CD4-positive, alpha-beta T cell treated with Interleukin-17A for 1 hour (primary cell): Measurements from ENCODE around the gene TMC2.

Experiments used
- DNase-seq: peaks from one replicate; pipeline ENCODE4 v3.0.0-alpha.2; 2020

Gene TMC2

GRCh38 chr20:2626853-2627541 lies 90.6 kb downstream of the TMC2 start:
- no peak for DNase-seq

GRCh38 chr20:2631228-2631627 lies 94.9 kb downstream of the TMC2 start:
- DNase-seq: no peak

- DNase-seq: no peak
Measured at GRCh38 chr20:2633381-2633780, 97.0 kb downstream of the TMC2 start.

- DNase-seq: peak; percentile 32
Measured at GRCh38 chr20:2637246-2637645, 100.9 kb downstream of the TMC2 start.

GRCh38 chr20:2640260-2640659 lies 103.9 kb downstream of the TMC2 start:
- DNase-seq: no peak

- DNase-seq: no peak
Measured at GRCh38 chr20:2640899-2641298, 104.5 kb downstream of the TMC2 start.

GRCh38 chr20:2643708-2644107 lies 107.3 kb downstream of the TMC2 start:
- no peak for DNase-seq

- DNase-seq: peak; percentile 94
Measured at GRCh38 chr20:2651772-2652723, 115.7 kb downstream of the TMC2 start, which contains the start of gene NOP56. Gene NOP56, plus strand, starts transcription at chr20:2652632. Its CDS starts 29 bp downstream, at chr20:2652661.

GRCh38 chr20:2652724-2653555 lies 116.6 kb downstream of the TMC2 start:
- peak; percentile 23 for DNase-seq

GRCh38 chr20:2653556-2654383 lies 117.4 kb downstream of the TMC2 start:
- no peak for DNase-seq

GRCh38 chr20:2654384-2654822 lies 118.0 kb downstream of the TMC2 start:
- DNase-seq: no peak

- no peak for DNase-seq
Measured at GRCh38 chr20:2654831-2655230, 118.5 kb downstream of the TMC2 start.

GRCh38 chr20:2655331-2656116 lies 119.2 kb downstream of the TMC2 start:
- no peak for DNase-seq

GRCh38 chr20:2656471-2657117 lies 120.2 kb downstream of the TMC2 start:
- DNase-seq: no peak

GRCh38 chr20:2657241-2657640 lies 120.9 kb downstream of the TMC2 start:
- no peak for DNase-seq

- no peak for DNase-seq
Measured at GRCh38 chr20:2657674-2658073, 121.3 kb downstream of the TMC2 start.

GRCh38 chr20:2658414-2659354 lies 122.3 kb downstream of the TMC2 start:
- DNase-seq: no peak

GRCh38 chr20:2659547-2659946 lies 123.2 kb downstream of the TMC2 start:
- no peak for DNase-seq

GRCh38 chr20:2663364-2663886 lies 127.1 kb downstream of the TMC2 start:
- DNase-seq: no peak
